Neuronal stem cell (in vitro differentiated cells): ENCODE data around the gene HIGD1C.

Experiments used
- DNase-seq: peaks from one replicate; pipeline ENCODE4 v3.0.0-alpha.2; 2013; ENCODE audit warnings: low spot score
- H2AFZ ChIP-seq: one replicate; pipeline ENCODE4 v1.6.1; 2013; ENCODE audit warnings: mild to moderate bottlenecking, low read length, inconsistent platforms
- H2AK5ac ChIP-seq: 2 replicates; pipeline ENCODE4 v1.6.1; 2013; ENCODE audit warnings: low read depth, mild to moderate bottlenecking, inconsistent platforms, low read length, moderate library complexity, mixed read lengths
- H2BK120ac ChIP-seq: 2 replicates; pipeline ENCODE4 v1.6.1; 2013; ENCODE audit warnings: low read depth, mild to moderate bottlenecking, inconsistent platforms, low read length, moderate library complexity, mixed read lengths
- H2BK12ac ChIP-seq: one replicate; pipeline ENCODE4 v1.6.1; 2013; ENCODE audit warnings: low read length, inconsistent platforms
- H2BK15ac ChIP-seq: 2 replicates; pipeline ENCODE4 v1.6.1; 2013; ENCODE audit warnings: mild to moderate bottlenecking, low read length, inconsistent platforms, mixed read lengths
- H2BK5ac ChIP-seq: one replicate; pipeline ENCODE4 v1.6.1; 2013; ENCODE audit warnings: inconsistent platforms, mild to moderate bottlenecking, low read length, moderate library complexity
- H3K14ac ChIP-seq: one replicate; pipeline ENCODE4 v1.6.1; 2013; ENCODE audit warnings: low read length, inconsistent platforms
- H3K18ac ChIP-seq: 2 replicates; pipeline ENCODE4 v1.6.1; 2013; ENCODE audit warnings: low read length, inconsistent platforms
- H3K23ac ChIP-seq: 2 replicates; pipeline ENCODE4 v1.6.1; 2013; ENCODE audit warnings: low read depth, mild to moderate bottlenecking, mixed read lengths, low read length, inconsistent platforms; ENCODE audit not compliant: poor library complexity
- H3K27ac ChIP-seq: replicated peaks from 3 replicates; pipeline ENCODE4 v1.5.1; 2013; ENCODE audit warnings: low read length, inconsistent platforms
- H3K27me3 ChIP-seq, 3 experiments: 2 replicates each; pipeline ENCODE4 v1.6.1; 2013; ENCODE audit warnings: low read length in 3 of 3, mild to moderate bottlenecking in 2 of 3, inconsistent platforms in 1 of 3, low read depth in 1 of 3, mixed read lengths in 1 of 3, moderate library complexity in 1 of 3; ENCODE audit not compliant: control insufficient read depth in 3 of 3, insufficient read depth in 3 of 3
- H3K36me3 ChIP-seq, 2 donors: replicated peaks in 1 of 2; 2 replicates each; pipeline ENCODE4 v1.6.1; 2013; ENCODE audit warnings: low read length in 2 of 2; ENCODE audit not compliant: control insufficient read depth in 2 of 2, insufficient read depth in 2 of 2
- H3K4ac ChIP-seq: 2 replicates; pipeline ENCODE4 v1.6.1; 2013; ENCODE audit warnings: inconsistent platforms, mild to moderate bottlenecking, low read length, moderate library complexity
- H3K4me1 ChIP-seq, 2 donors: 1 replicate in 1 of 2; 2 replicates in 1 of 2; pipeline ENCODE4 v1.6.1; 2013; ENCODE audit warnings: low read length in 2 of 2, low read depth in 1 of 2; ENCODE audit not compliant: control insufficient read depth in 2 of 2, insufficient read depth in 1 of 2
- H3K4me2 ChIP-seq: one replicate; pipeline ENCODE4 v1.6.1; 2013; ENCODE audit warnings: mild to moderate bottlenecking, low read length, inconsistent platforms; ENCODE audit not compliant: insufficient read depth, poor library complexity, severe bottlenecking
- H3K4me3 ChIP-seq, 2 donors: 2 replicates each; pipeline ENCODE4 v1.5.1; 2013; ENCODE audit warnings: low read length in 2 of 2, mild to moderate bottlenecking in 2 of 2, inconsistent platforms in 1 of 2, moderate library complexity in 1 of 2
- H3K79me1 ChIP-seq: one replicate; pipeline ENCODE4 v1.6.1; 2013; ENCODE audit warnings: low read depth, mild to moderate bottlenecking, inconsistent platforms, low read length, moderate library complexity
- H3K9ac ChIP-seq: one replicate; pipeline ENCODE4 v1.6.1; 2013; ENCODE audit warnings: mild to moderate bottlenecking, low read depth, low read length, inconsistent platforms; ENCODE audit not compliant: poor library complexity
- H3K9me3 ChIP-seq, 2 donors: replicated peaks in 1 of 2; 2 replicates each; pipeline versions ENCODE3 to v1.6.1; 2013; ENCODE audit warnings: low read length in 2 of 2, mild to moderate bottlenecking in 2 of 2, inconsistent platforms in 1 of 2, low read depth in 1 of 2, mixed read lengths in 1 of 2, moderate library complexity in 1 of 2; ENCODE audit not compliant: control insufficient read depth in 2 of 2, insufficient read depth in 1 of 2
- H4K8ac ChIP-seq: one replicate; pipeline ENCODE4 v1.6.1; 2013; ENCODE audit warnings: low read depth, mild to moderate bottlenecking, inconsistent platforms, low read length, moderate library complexity
- H4K91ac ChIP-seq: one replicate; pipeline ENCODE4 v1.6.1; 2013; ENCODE audit warnings: low read length, low read depth, mild to moderate bottlenecking, inconsistent platforms; ENCODE audit not compliant: poor library complexity
- WGBS, 2 donors: extraction: QIAGEN DNeasy Blood & Tissue Kit; methylation state at CpG; one replicate each; pipeline ENCODE4 v1.1.7; 2013; ENCODE audit warnings: missing lambda C conversion rate in 2 of 2, mixed read lengths in 1 of 2; ENCODE audit not compliant: insufficient read length in 2 of 2, insufficient replicate concordance in 1 of 2; ENCODE audit errors: extremely low coverage in 2 of 2; 5-methylcytosine and 5-hydroxymethylcytosine counted together

HIGD1C gene

DNA sequence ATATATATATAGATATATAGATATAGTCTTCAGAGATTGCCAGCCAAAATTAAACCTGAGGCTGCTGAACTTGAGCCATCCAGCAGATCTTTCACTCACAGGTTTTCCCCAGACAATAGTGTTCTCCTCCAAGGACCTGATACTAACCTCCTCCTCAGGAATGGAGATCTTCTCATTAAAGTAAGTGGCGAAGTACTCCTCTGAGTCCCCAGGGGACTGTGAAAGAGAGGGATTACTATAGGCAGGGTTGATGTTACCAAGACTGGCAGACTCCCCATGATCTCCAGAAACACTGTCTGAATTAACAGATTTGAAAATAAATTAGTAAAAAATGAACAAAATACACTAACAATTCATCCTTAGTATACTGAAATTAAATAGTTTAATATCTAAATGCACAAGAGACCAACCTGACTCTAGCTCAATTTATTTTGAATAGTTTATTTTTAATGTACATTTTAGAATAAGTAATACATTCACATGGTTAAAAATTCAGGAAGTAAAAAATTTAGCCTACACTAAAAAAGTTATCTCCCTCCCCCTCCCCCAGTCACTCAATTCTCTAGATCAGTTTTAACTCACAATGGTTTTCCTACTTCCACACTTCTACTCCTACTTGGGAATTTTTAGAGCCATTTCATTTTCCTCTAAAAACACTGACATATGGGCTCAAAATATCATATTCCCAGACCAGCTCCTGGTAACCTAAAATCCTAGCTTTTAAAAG is 56.1 kb downstream of the HIGD1C start:
- no peak overlapping the region for H3K27ac ChIP-seq
- H3K4me2 ChIP-seq = no peak overlapping the region
- H4K8ac ChIP-seq = no peak overlapping the region
- H2BK12ac ChIP-seq = no peak overlapping the region
- H3K36me3 ChIP-seq = peaks cover 11 to 44% of the 10 kb centered on the region in 2 donors
- H3K18ac ChIP-seq = no peak overlapping the region
- H2BK15ac ChIP-seq = no peak overlapping the region
- H3K4me1 ChIP-seq = peaks cover 0 to 3% of the 10 kb centered on the region in 2 donors
- H2BK5ac ChIP-seq = no peak overlapping the region
- no peak overlapping the region for H2AFZ ChIP-seq
- WGBS, 2 donors = no CpG with 5 or more reads among the region's 1 CpG
- no peak for DNase-seq
- H4K91ac ChIP-seq = no peak overlapping the region
- peaks cover 0 to 2% of the 10 kb centered on the region in 2 donors for H3K9me3 ChIP-seq
- H2AK5ac ChIP-seq = no peak overlapping the region
- H3K23ac ChIP-seq = no peak overlapping the region
- peaks cover 1% of the 10 kb centered on the region for H3K79me1 ChIP-seq
- H3K9ac ChIP-seq = no peak overlapping the region
- H3K14ac ChIP-seq = no peak overlapping the region
- H3K4ac ChIP-seq = no peak overlapping the region
- H3K27me3 ChIP-seq = no peaks in the 10 kb centered on the region
- H2BK120ac ChIP-seq = no peak overlapping the region
- H3K4me3 ChIP-seq = no peak overlapping the region

DNA sequence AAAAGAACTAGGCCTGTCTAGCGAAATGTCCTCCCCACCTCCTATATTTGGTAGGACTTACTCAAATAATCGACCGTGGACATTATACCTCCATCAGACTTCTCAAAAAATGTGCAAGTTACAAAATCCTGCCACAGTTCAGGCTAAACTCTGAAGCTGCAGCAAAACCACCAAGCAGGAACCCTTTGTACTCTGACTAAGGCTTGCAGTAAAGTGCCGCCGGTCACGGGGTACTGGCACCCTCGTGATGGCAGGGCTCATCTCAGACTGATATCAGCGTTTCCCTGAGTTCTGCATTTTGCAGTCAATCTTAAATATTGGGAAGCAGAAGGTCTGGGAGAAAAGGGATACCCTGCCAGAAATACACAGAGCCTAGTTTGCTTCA is 56.7 kb downstream of the HIGD1C start:
- no peaks in the 10 kb centered on the region for H3K27me3 ChIP-seq
- H3K9ac ChIP-seq = no peak overlapping the region
- H3K4me2 ChIP-seq = no peak overlapping the region
- no peak overlapping the region for H2BK12ac ChIP-seq
- H4K91ac ChIP-seq = no peak overlapping the region
- no CpG with 5 or more reads among the region's 8 CpGs for WGBS, 2 donors
- no peak overlapping the region for H3K18ac ChIP-seq
- peaks cover 1% of the 10 kb centered on the region for H3K79me1 ChIP-seq
- peaks cover 11 to 38% of the 10 kb centered on the region in 2 donors for H3K36me3 ChIP-seq
- H3K27ac ChIP-seq = no peak overlapping the region
- no peak overlapping the region for H3K4ac ChIP-seq
- H3K23ac ChIP-seq = no peak overlapping the region
- H3K9me3 ChIP-seq = peaks cover 0 to 2% of the 10 kb centered on the region in 2 donors
- no peak overlapping the region for H2BK120ac ChIP-seq
- H3K14ac ChIP-seq = no peak overlapping the region
- H4K8ac ChIP-seq = no peak overlapping the region
- no peak overlapping the region for H2BK5ac ChIP-seq
- peaks cover 0 to 3% of the 10 kb centered on the region in 2 donors for H3K4me1 ChIP-seq
- H2AK5ac ChIP-seq = no peak overlapping the region
- no peak overlapping the region for H2AFZ ChIP-seq
- no peak for DNase-seq
- no peak overlapping the region for H2BK15ac ChIP-seq
- H3K4me3 ChIP-seq = no peak overlapping the region

DNA sequence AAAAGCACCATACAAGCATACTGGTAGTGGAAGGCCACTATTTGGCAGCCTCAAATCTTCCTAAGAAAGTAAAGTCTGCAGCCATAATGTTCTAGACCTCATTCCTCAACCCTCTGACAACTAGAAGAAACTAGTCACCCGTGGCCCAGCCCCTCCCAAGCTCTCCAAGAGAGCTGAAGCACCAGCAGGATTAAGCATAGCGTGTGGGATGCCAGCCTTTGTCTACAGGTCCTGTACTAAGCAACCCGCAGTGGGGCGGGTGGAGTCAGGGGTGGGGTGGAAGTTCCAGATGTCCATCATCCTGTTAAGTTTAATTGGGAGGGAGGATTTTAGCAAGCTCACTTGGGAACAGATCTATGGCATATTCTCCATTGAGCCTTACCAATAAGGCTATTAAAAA is 59.6 kb downstream of the HIGD1C start:
- no peak overlapping the region for H2BK12ac ChIP-seq
- no peaks in the 10 kb centered on the region for H3K79me1 ChIP-seq
- H3K18ac ChIP-seq = no peak overlapping the region
- no peak overlapping the region for H3K14ac ChIP-seq
- no peak overlapping the region for H3K4ac ChIP-seq
- no peaks in the 10 kb centered on the region for H3K27me3 ChIP-seq
- H3K27ac ChIP-seq = no peak overlapping the region
- no peak overlapping the region for H2AFZ ChIP-seq
- H3K4me3 ChIP-seq = no peak overlapping the region
- H3K9me3 ChIP-seq = no peaks in the 10 kb centered on the region
- H3K36me3 ChIP-seq = peaks cover 2 to 16% of the 10 kb centered on the region in 2 donors
- WGBS, 2 donors = no CpG with 5 or more reads among the region's 4 CpGs
- H2BK120ac ChIP-seq = no peak overlapping the region
- peaks cover 0 to 3% of the 10 kb centered on the region in 2 donors for H3K4me1 ChIP-seq
- H4K8ac ChIP-seq = no peak overlapping the region
- no peak overlapping the region for H3K4me2 ChIP-seq
- H2AK5ac ChIP-seq = no peak overlapping the region
- no peak overlapping the region for H3K9ac ChIP-seq
- no peak overlapping the region for H3K23ac ChIP-seq
- DNase-seq = no peak
- no peak overlapping the region for H4K91ac ChIP-seq
- H2BK15ac ChIP-seq = no peak overlapping the region
- no peak overlapping the region for H2BK5ac ChIP-seq

DNA sequence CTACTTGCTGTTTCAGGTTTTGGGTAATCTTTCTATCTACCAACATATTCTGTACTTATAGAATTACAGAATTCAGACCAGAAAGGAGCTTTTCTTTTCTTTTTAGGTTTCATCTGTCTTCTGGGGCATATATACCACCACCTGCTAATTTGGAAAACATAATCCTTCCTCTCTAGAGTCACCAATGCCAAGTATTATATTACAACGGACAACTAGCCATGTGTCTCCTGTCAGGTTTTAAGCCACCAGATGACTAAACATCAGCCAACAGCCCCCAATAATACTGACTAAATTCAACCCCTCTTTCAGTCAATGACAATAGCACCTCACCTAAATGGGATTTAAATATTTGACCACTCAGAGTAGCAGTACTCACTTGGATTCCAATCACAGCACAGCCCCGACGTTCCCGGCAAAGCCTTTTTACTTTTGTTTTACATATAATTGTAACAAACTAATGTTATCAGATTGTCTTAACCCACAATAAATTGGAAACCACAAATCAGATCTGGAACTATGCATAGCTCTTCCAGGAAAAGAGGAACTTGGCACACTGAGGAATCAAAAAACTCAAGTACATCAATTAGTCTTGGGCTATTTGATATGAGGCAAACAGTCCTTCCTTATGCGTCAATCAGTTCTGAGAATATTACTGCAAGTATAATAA is 60.4 kb downstream of the HIGD1C start:
- Histone ChIP-seq H4K8ac (no peak overlapping the region), H3K14ac (no peak overlapping the region), H3K27me3 (no peaks in the 10 kb centered on the region), H2BK12ac (no peak overlapping the region), H2BK15ac (no peak overlapping the region), H3K9ac (no peak overlapping the region), H2BK120ac (no peak overlapping the region), H3K79me1 (no peaks in the 10 kb centered on the region), H3K36me3 (peaks cover 0 to 8% of the 10 kb centered on the region in 2 donors), H3K9me3 (no peaks in the 10 kb centered on the region), H3K27ac (no peak overlapping the region), H2AFZ (no peak overlapping the region), H3K4me3 (no peak overlapping the region), H4K91ac (no peak overlapping the region), H3K18ac (no peak overlapping the region), H3K23ac (no peak overlapping the region), H3K4me2 (no peak overlapping the region), H2AK5ac (no peak overlapping the region), H3K4ac (no peak overlapping the region), H3K4me1 (peaks cover 0 to 3% of the 10 kb centered on the region in 2 donors), H2BK5ac (no peak overlapping the region)
- DNase-seq = no peak
- WGBS, 2 donors = no CpG with 5 or more reads among the region's 5 CpGs
